GM21717 (cell line): Measurements from ENCODE around the gene VAC14.

Experiments used
- ATAC-seq: cut with Tn5 transposase; IDR thresholded peaks from one replicate; pipeline ENCODE4 v1.9.1; 2021; ENCODE audit warnings: mild to moderate bottlenecking, moderate library complexity; ENCODE audit not compliant: unreplicated experiment

The VAC14 gene

GRCh38 chr16:70786020-70786755 lies 14.8 kb downstream of the VAC14 start:
- ATAC-seq, result no peak

GRCh38 chr16:70784692-70785555 lies 16.0 kb downstream of the VAC14 start:
- no peak for ATAC-seq

- ATAC-seq, result no peak
Observed at GRCh38 chr16:70782237-70782636, 18.7 kb downstream of the VAC14 start.

DNA sequence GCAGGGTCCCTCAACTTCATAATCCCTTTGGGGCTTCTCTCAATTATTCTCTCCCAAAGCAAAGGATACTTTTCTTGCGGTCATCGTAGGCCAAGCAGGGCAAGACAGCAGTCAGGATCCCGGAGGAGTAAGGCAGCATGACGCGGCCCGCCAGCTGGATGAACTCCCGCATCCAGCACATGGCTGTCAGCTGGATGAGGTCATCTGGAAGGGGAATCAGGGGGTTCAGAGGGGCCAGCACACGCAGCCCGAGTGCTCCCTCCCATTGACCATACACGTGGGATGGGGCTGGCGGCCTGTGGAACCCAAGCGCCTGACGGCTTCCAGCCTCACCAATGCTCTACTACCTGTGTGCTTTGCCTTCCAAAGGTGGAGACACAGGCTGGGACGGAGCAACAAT lies 19.2 kb downstream of the VAC14 start:
- ATAC-seq, result no peak

DNA sequence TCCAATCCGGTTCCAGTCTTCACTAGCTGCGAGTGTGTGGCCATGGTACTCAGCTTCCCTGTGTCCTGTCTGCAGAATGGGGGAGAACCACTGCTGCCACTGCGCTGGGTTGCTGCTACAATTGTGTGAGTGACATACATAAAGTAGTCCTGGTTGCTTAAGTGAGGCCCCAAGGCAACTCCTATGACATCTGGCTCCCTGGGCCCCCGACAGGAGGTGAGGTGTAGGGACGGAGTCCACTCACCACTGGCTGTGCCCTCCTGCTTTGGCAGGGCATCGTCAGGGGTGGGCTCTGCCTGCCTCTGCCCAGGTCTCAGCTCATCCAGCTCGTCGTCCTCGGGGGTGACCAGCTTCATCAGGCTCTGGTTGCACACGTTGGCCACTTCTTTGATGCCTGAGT lies 20.4 kb downstream of the VAC14 start:
- no peak for ATAC-seq

- ATAC-seq, result no peak
Observed at GRCh38 chr16:70779361-70779760, 21.6 kb downstream of the VAC14 start.

- ATAC-seq, result no peak
Observed at GRCh38 chr16:70778901-70779309, 22.1 kb downstream of the VAC14 start.

DNA sequence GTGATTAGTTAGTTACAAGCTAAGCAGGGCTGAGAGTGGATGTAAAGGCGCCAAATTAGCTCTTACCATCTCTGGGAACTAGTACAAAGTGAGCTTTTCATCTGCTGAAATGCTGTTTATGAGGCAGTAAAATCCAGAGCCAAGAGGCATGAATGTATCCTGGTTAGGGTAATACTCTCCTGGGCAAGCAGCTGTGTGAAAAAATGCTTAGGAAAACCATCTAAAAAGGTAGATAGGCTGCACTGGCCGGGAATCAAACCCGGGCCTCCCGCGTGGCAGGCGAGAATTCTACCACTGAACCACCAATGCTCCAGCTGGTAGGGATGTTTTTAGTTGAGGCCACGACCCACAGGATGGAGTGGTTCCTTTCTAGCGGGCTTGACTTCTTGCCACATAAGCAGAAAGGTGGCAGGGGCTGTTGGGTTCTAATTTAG lies 23.0 kb downstream of the VAC14 start:
- no peak for ATAC-seq

DNA sequence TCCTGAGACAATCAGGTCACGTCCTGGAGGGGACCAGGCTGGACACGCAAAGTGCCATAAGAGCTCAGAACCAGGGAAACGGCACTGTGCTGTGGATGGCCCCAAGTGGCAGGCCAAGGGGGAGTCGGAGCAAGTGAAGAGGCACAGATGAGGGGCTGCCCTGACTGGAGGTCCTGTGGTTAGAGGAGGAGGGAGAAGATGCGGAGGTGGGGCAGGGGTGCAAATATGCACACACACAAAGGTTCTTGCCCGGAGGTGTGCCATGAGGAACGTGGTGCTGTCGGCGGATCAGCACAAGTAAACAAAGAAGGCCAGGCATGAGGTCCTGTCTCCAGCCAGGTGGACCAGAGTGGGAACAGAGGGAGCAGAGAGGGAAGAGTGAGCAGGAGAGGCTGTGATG lies 23.5 kb downstream of the VAC14 start:
- no peak for ATAC-seq

- no peak for ATAC-seq
Observed at GRCh38 chr16:70775399-70775798, 25.6 kb downstream of the VAC14 start.

GRCh38 chr16:70774261-70774660 lies 26.7 kb downstream of the VAC14 start:
- no peak for ATAC-seq

- ATAC-seq, result no peak
Observed at GRCh38 chr16:70772493-70772892, 28.5 kb downstream of the VAC14 start.

DNA sequence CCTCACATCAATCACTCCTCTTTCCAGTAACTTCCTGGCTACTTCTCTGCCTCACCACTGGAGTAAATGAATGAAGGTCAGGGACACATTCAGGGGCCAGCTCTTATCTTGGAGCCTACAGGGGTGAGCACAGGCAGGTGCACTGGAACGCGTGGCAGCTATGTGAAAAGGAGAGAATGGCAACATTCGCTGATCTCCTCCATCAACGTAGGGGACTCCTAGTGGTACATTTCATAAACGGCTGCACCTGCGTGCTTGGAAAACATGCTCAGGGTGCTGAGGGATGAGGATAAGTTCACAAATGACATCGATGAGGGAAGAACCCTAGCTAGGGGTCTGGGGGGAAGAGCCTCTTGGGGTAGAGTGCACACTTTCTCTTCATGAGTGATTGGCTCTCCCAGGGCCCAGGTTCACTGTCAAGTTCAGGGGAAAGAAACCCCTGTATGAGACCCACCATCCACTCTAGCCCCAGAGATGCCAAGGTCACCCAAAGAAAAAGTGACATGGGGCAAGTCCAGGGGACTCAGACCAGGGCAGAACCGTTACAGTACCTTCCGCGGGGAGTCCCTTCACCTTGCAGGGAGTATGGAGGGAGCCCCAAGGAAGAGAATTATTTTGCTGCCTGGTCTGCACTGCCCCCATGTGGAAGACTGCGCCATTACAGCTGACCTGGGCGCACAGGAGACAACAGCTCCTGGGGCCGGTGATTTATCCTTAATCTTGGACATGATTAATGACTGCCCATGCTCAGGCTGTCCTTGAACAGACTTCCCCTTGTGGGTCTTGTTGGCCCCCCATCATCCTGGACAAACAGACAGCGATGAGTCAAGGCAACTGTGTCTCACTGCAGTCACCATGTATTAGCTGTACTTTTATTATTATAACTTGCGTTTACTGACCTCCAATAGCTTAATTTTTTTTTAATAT lies 30.1 kb downstream of the VAC14 start:
- no peak for ATAC-seq

GRCh38 chr16:70770291-70770625 lies 30.7 kb downstream of the VAC14 start:
- ATAC-seq, result no peak

DNA sequence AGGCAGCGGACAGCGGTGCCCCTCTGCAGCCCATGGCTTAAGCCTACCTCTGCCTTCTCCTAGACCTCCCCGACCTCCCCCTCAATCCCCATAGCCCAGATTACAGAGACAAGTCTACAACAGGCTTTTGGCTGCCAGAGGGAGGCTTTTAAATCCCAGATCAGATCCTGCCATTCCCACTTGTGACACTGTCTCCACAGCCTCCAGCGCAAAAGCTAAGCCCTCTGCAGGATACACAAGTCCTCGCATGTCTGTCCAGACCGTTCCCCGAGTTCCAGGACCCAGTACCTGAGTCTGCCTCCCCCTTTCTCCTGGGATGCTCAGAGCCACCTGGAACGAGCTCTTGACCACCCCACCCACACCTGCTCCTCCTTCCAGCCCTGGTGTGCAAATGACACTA lies 31.2 kb downstream of the VAC14 start:
- no peak for ATAC-seq

- no peak for ATAC-seq
Observed at GRCh38 chr16:70769131-70769530, 31.8 kb downstream of the VAC14 start.

DNA sequence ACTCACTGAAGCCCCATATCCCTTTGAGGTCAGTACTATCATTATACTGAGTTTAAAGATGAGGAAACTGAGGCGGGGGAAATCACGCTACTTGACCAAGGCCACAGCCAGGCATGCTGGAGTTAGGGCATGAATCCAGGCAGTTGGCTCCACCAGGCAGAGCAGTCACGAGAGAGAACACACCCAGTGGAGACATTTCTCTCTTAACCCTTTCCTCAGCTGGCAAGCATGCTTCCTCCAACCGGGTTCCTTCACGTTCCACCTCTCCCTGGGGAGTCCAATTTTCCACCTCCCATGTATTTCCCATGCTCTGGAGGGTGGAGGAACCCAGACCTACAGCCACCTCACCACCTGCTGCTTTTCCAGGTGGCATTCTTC lies 32.8 kb downstream of the VAC14 start:
- no peak for ATAC-seq

- no peak for ATAC-seq
Observed at GRCh38 chr16:70767377-70768202, 33.4 kb downstream of the VAC14 start.

DNA sequence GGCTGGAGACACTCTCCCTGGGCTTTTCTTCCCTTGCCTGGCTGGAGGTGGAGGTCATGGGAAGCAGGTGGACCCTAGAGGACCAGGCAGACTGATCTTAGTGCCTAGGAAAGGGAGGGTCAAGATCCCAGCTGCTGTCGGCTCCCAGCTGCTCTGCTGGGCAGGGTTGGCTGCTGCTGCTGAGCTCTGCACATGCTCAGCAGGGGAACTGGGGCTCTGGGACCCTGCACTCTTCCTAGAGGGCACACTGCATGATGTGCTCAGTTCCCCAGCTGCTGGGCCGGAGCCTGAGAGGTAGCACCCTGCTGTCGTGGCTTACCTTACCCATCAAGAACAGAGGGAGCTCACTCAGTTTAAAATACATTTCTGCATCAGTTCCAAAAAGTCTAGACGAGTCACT lies 34.3 kb downstream of the VAC14 start:
- ATAC-seq, result no peak

GRCh38 chr16:70766176-70766575 lies 34.8 kb downstream of the VAC14 start:
- ATAC-seq, result no peak
